ENCODE results near the gene ME2. TPM values are rescaled to one million over a fixed set of nuclear protein-coding genes. Genes with fewer than 3 reads are reported as not detected.

The ME2 gene
- total RNA-seq, 1 experiment from 2014 or later = 49.4 TPM

DNA sequence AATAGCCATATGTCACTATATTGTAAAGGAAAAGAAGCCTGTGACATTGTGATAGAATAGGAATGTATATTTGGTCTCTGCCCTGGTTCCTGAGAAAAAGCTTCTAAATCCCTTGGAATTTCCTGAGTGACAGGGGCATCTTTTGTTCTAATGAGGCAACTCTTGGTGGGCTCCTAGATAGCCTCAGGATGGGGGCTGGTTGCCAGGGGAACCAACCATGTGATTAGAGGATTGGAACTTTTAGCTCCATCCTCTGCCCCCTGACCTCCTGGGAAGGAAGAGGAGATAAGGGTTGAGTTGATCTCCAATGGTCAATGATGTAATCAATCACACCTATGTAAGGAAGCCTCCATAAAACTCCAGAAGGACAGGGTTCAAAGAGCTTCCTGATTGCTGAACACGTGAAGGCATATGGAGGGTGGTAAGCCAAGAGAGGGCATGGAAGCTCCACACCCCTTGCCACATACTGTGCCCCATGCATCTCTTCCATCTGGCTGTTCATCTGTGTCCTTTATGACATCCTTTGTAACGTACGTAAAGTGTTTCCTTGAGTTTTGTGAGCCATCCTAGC lies 2.9 kb upstream of the ME2 start:
- Histone ChIP-seq H2BK20ac (ENCODE audit: low read depth, low read length, poor library complexity, severe bottlenecking) (no peak overlapping the region), H2AK5ac (ENCODE audit: insufficient read length, low read length) (no peak overlapping the region), H3K9ac (ENCODE audit: extremely low read depth, insufficient read length, low read length) (no peak overlapping the region), H3K79me2 (ENCODE audit: insufficient read depth, low read length) (peaks cover 10% of the 10 kb centered on the region; the same call in 1 of the 2 replicates), H3K4me1 (ENCODE audit: insufficient read depth, low read length) (no peaks in the 10 kb centered on the region), H4K91ac (ENCODE audit: insufficient read length, low read depth, low read length) (no peak overlapping the region), H3K18ac (ENCODE audit: insufficient read length, low read depth, low read length) (no peak overlapping the region), H2BK12ac (ENCODE audit: insufficient read length, low read depth, low read length) (no peak overlapping the region), H4K20me1 (ENCODE audit: control insufficient read depth, insufficient read depth, insufficient read length) (no peaks in the 10 kb centered on the region), H3K56ac (ENCODE audit: insufficient read length, low read depth, low read length) (no peak overlapping the region), H2BK15ac (ENCODE audit: low read depth, low read length) (no peak overlapping the region), H3K23ac (ENCODE audit: insufficient read length, low read depth, low read length) (no peak overlapping the region), H2AFZ (ENCODE audit: low read length) (no peak overlapping the region), H2BK5ac (ENCODE audit: insufficient read length, low read length) (no peak overlapping the region), H3T11ph (ENCODE audit: low read length) (no peak overlapping the region), H3K4me2 (ENCODE audit: insufficient read depth, insufficient read length, low read length) (no peak overlapping the region), H3K23me2 (ENCODE audit: insufficient read length, low read depth, low read length, poor library complexity, severe bottlenecking) (peaks cover 7% of the 10 kb centered on the region), H3K4ac (ENCODE audit: low read depth, low read length) (no peak overlapping the region), H4K5ac (ENCODE audit: insufficient read length, low read depth, low read length) (no peak overlapping the region), H2BK120ac (ENCODE audit: low read depth, low read length, poor library complexity, severe bottlenecking) (no peak overlapping the region), H4K8ac (replicated peaks; ENCODE audit: insufficient read length, low read depth, low read length) (no peak overlapping the region), H3K79me1 (ENCODE audit: insufficient read depth, low read depth, low read length, poor library complexity, severe bottlenecking) (no peaks in the 10 kb centered on the region), H3K9me3 (ENCODE audit: control insufficient read depth, low read depth, low read length) (no peaks in the 10 kb centered on the region), H3K27me3 (ENCODE audit: insufficient read depth, low read length) (no peaks in the 10 kb centered on the region), H3K14ac (ENCODE audit: insufficient read depth, low read length) (no peak overlapping the region), H3K27ac (ENCODE audit: insufficient read length, low read depth, low read length) (no peak overlapping the region)
- WGBS (ENCODE audit: extremely low coverage, insufficient read length, low lambda C conversion rate) = no CpG with 5 or more reads among the region's 3 CpGs
- no peak for DNase-seq
- Mint-ChIP-seq H3K4me1 (peaks cover 23 to 31% of the 10 kb centered on the region in 2 experiments), H3K9me3 (no peaks in the 10 kb centered on the region; a peak in 2 of 5 replicates), H3K4me3 (no peak overlapping the region), H3K27ac (no peak overlapping the region), H3K36me3 (ENCODE audit: insufficient read depth in 1 of 3, low read depth in 3 of 3) (no peaks in the 10 kb centered on the region; a peak in 1 of 7 replicates), H3K27me3 (ENCODE audit: low read depth) (no peaks in the 10 kb centered on the region)
- no peak for TF ChIP-seq CTCF (conservative IDR thresholded peaks at IDR 0.05)

Measured in H9 (cell line).